Measurements from ENCODE around the gene IQCC.

The IQCC gene

DNA sequence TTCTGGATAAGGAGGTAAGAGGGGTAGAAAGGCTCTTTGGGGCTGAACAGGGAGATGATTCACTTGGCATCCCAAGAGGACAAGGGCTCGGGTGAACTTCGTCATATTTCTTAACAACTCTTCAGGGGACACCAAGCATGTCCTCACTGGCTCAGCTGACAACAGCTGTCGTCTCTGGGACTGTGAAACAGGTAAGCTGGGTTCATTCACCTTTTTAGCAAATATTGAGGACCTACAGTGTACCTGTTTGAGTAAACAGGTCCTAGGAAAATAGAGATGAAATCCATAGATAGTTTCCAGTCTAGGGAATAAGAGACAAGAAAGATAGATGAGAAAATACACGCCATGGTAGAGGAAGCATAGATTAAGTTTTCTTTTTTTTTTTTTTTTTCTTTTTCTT, 18.8 kb downstream of the IQCC start:
- DNase-seq, result no peak

DNA sequence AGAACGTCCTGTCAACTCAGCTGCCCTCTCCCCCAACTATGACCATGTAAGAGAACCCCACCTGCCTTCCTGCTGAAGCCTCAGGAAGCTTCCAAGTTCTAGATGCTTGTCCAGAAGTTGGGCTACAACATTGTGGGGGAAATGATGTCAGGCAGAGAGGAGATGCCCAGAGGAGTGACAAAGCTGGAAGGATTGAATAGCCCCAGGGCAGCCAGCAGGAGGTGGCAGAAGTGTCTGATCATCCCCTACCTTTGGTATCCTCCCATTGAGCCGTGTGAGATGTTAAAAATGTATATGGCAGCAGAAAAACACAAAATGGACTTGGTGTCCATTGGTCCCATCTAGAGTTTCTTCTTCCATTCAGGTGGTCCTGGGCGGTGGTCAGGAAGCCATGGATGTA, 23.3 kb downstream of the IQCC start:
- no peak for DNase-seq

DNA sequence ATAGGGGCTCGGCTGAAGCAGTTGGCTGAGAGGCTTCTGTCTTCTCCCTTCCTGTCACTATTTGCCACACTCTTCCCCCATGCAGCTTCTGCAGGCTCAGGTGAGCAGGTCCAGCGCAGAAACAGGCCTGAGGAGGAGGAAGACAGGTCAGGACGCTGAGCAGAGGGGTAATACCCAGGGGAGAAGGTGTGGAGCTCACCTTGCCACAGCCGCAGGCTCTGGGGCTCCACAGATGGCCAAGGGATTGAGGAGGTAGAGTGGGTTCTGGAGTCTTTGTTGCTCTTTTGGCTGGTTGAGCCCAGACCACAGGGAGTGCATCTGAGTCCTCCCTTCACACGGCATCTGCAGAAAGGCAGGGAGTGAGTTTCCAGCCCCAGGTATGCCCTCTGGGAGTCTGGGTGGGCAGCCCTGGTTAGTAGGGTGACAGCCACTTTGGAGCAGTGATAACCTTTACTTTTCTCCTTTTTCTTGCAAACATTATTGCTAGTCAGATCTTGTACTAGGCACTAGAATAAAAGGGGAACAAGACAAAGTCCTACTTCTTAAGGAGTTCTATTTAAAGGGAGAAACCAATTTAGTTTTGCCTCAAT, 26.5 kb downstream of the IQCC start:
- DNase-seq, result no peak

DNA sequence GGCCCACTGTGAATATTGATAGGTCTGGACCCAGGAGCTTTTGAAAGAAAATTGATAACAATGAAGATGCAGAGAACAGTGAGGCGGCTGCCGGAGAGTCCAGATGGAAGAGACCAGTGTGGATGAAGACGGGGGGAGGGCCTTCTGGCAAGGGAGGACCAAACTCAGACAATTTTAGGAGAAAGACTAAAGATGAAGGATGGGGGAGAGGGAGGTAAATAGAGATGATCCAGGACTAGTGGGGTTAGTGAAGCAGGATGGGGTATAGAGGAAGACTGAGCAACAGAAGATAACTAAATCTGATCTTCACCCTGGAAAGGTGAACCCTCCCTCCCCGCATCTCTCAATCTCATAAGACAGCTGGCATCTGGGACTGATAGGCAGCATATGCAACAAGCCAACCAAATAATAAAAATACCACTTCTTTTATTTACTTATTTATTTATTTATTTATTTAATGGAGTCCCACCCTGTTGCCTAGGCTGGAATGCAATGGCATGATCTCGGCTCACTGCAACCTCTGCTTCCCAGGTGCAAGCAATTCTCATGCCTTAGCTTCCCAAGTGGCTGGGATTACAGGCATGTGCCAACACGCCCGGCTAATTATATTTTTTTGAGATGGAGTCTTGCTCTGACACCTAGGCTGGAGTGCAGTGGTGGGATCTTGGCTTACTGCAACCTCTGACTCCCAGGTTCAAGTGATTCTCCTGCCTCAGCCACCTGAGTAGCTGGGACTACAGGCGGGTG, 27.3 kb downstream of the IQCC start:
- DNase-seq, result no peak

DNA sequence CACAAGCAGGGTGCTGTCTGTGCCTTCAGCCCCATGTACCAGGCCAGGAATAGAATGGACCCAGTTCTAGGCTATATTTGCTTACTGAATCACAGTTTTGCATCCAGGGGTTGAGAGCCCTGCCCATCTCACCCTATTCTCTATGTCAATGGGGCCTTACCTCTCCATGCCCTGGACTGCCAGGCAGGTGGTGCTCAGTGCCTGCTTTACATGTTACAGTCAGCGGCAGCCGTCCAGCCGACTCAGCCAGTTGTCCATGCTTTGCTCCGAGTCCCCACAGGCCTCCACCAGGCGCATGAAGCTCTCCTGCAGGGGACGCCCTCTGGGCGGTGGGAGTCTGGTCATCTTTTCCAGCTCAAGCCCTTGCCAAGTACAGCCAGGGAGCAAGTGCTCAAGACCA, 29.3 kb downstream of the IQCC start:
- no peak for DNase-seq

DNA sequence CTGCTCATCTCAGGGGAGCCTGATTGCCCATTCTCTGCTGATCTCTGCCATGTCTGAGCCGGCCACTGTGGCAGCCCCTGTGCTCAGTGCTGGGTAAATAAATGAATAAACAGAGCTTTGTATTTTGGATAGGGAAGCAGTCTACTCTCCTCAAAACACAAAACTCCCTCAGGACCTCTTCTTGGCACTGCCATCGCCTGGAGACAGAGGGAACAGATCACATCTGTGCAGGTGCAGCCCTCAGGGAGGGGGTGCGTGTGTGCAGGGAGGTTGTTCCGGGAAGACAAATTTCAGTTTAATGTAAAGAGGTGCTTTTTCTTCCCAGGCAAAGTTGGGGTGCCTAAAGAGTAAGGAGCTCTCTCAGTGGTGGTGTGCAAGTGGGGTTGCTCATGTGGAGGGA, 33.9 kb downstream of the IQCC start:
- DNase-seq, result peak in 1 of 14 donors; percentile 23

DNA sequence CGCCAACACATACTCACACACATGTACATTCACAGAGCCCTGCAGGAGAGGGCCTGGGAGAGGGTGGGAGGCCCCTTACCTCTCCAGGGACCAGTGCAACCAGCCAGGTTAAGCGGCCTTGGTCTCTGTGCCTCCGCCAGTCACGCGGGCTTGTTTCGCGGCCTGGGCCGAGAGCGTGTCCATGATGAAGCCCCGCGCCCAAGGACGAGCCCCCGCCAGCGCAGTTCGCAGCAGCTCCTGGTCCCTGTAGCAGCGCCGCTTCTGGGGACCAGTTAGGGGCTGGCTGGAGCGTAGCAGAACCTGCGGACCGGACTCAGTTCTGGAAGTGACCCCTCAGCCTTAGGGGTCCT, 34.3 kb downstream of the IQCC start:
- peak in 1 of 14 donors; percentile 8 for DNase-seq

DNA sequence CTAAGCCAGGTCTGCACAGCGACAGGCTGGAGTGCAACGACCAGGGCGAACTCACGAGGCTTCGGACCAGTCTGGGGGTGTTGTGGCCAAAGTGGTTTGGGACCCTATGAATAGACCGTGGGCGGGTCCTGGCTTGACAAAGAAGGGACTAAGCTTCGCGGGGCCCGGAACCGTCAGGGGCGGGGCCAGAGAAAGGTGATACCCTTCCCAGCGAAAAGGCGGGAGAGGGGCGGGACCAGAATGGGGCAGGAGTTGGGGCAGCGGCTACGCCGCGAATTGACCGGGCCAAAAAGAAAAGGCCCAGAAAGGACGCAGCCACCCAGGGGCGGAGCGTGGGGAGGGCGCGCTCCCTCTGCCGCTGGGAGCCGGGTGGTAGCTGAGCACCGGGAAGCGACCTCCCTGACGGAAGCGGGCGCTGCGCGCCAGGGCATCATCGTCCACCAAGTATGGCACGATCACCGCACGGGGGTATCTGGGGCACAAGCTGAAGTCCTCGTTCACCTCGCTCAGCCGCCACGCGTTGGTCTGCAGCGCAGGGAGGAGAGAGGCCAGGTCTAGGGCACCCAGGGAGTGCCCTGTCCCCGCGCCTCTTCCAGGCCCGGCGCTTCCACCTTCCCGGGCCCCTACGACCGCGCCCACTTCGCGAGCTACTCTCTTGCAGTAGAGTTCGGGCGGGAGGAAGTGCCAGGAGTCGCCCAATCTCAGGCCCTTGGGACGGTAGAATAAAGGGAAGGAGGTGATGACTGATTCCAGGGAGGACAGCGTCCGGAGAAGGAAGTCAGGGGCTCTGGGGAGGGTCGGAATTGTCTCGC, 34.9 kb downstream of the IQCC start:
- peak in 12 of 14 donors; percentile 12 to 50 (median 36) for DNase-seq

DNA sequence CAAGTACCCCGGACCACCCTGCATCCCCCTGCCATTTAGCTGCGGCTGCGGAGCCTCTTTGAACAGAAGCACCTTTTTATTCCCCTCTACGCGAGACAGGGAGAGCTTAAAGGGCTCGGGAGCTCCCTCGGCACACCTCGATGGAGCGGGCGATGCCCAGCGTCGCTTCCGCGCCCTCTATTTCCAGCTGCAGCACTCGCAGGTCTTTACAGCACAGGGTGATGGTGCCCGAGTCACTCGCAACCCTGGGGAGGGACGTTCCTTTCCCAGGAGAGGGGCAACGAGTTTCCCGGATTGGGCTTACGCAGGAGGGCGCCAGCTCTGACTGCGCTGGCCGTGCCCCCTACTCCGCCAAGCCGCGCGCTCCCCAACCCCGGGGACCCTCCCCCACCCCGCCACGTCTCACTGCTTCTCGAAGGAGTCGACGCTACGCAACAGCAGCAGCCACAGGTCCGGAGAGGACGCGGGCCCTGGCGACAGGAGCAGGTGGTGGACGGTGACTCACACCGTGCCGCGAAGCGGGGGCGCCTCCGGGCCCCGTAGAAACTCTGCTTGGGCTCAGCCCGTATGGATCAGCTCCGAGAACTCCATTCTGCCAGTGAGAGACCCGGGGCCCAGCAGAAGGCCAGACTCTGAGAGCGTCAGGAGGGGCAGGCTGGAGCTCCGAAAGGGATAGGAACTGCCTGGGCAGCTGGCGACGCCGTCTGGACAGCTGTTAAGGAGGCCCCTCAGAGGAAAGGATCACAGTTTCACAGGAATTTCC, 35.7 kb downstream of the IQCC start:
- DNase-seq, result peak in 10 of 14 donors; percentile 5 to 55 (median 43)

DNA sequence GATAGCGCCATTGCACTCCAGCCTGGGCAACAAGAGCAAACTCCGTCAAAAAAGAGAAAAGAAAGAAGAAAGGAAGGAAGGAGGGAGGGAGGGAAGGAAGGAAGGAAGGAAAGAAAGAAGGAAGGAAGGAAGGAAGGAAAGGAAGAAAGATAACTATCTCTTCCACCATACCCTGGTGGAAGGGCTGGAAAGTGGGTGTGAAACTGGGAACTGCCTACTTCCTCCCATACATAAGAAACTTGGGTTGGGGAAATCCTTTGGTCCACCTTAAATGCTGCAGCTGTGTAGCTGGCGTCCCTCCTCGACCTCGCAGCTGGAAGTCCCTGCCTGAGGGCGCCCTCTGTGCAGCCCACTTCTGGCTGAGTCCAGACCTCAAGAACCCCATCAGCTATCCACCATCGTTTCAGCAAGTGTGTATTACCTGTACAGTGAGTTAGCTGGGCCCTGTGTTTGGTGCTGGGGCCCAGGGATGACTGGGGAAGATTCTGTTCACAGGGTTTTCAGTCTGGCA, 36.9 kb downstream of the IQCC start:
- DNase-seq, result peak in 9 of 14 donors; percentile 1 to 42 (median 15)

DNA sequence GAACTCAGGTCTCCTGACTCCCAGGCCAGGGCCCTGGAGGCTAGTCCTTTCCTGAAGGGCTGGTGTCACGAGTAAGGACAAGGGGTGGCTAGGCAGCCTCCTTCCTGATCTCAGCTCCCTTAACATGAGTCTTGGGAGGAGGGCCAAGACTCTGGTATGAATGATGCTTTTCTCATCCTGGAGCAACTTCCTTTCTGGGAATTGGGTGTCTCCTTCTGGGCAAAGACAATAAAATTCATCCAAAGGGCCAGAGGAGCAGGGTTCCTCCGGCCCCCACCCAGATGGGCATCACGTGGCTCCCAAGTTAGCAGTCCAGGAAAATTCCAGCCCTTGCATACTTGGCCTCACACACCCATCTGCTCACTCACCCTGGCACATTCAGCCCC, 41.4 kb downstream of the IQCC start, which contains the start of gene FAM167B:
TSS of gene FAM167B (plus strand) at position 335 of the 386 bp plus-strand sequence. CDS start 200 bp downstream, outside the sequence.
- no peak for DNase-seq

DNA sequence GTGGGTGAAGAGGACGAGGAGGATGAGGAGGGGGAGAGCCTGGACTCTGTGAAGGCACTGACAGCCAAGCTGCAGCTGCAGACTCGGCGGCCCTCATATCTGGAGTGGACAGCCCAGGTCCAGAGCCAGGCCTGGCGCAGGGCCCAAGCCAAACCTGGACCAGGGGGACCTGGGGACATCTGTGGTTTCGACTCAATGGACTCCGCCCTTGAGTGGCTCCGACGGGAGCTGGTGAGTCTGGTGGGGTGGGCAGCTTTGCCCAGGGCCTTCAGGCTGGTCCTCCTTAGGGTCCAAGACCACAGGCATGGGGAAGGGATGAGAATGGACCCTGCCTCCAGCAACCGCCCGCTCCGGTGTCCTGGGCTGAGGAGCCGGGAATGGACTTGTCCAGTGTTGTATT, 42.0 kb downstream of the IQCC start:
- DNase-seq, result no peak

DNA sequence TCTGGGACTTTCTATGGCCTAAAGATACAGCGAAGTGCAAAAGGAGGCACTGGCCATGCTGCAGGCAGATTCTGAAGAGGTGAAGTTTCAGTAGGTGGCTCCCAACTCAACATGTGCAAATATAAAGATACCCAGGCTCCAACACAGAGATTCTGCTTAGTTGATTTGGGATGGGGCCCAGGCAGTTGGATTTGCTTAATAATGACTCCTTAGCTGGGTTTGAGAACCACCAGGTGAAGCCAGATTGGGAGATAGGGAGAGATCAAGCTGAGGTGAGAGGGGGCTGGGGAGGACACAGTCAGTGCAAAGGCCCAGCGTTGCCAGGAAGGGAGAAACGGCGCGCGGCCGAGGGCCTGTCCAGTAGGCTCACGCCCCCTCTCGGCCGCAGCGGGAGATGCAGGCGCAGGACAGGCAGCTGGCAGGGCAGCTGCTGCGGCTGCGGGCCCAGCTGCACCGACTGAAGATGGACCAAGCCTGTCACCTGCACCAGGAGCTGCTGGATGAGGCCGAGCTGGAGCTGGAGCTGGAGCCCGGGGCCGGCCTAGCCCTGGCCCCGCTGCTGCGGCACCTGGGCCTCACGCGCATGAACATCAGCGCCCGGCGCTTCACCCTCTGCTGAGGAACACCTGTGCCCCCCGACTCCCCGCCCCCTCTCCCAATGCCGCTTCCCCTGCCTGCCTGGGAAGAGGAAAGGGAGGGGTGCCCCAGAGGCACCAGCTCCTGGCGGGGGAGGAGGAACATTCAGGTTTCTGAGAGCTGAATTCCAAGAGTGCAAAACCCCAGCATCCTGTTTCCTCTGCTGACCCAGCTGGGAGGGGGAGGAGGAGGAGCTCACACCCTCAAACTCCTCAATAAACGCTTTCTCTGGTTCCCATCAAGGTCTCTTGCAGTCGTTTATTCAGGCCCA, 42.8 kb downstream of the IQCC start:
- DNase-seq, result peak in 4 of 14 donors; percentile 6 to 42 (median 14)

DNA sequence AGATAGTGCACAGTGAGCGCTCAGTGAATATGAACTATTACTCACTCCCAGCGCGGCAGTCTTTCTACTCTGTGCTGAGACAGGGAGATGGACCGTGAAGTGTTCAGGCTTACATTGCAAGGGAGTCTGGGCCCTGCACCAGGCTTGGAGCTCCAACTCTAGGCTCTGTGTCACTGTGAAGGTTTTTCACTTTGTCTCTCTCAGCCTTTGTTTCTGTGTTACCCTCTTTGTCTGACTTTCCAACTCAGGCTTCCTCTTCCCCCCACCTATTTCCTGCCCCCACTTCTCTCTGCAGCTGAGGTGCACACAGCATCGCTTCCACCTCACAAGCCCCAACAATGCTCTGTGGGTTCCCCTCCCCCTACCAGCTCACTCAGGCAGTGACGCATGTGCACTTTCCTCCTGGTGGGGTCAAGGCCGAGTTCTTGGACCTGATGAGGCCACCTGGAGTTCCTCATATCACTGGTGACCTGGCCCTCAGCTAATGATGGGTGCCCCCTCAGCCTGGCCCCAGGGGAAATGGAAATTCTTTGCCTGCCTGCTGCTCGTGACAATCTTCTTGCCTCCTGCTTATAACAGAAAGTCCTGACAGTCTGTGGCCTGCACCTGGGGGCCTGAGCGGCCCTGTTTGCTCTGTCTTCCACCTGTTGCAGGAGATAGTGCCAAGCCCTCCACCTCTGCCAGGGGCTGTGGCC, 44.5 kb downstream of the IQCC start:
- DNase-seq, result no peak

DNA sequence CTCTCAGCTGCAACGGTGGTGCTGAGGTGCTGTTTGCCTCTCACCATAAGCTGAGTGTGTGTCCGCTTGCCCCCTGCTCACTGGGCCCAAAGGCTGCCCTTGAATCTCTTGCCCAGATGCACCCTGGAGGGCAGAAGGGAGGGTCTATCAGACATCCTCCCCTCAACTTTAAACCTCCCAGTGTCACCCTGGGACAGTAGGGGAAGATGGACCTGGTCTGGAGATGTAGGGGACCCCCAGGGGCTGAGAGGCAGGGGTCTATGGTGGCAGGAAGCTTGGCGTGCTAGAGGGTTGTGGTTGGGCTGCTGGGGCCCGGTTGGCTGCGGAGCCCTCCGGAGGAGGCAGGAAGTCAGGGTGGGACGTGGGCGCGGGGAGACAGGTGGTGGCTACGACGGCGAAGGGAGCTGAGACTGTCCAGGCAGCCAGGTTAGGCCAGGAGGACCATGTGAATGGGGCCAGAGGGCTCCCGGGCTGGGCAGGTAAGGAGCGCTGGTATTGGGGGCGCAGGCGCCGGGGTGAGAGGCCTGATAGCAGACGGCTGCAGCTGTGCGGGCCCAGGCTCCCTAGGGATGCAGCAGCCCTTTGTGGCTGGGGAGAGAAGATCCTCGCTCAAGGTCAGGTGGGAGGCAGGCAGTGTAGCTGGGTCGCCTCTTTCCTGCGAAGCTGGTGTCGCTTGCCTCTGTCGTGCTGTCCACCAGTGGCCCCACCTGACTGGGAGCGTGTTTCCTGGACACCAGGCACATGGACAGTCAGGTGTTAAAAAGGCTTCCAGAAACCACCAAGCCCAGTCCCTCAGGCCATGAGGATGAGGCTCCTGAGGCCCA, 45.6 kb downstream of the IQCC start, which contains the start of gene LCK:
TSS of gene LCK (plus strand) at position 373 of the 824 bp plus-strand sequence. CDS start 23,065 bp downstream, outside the sequence.
- DNase-seq, result no peak

DNA sequence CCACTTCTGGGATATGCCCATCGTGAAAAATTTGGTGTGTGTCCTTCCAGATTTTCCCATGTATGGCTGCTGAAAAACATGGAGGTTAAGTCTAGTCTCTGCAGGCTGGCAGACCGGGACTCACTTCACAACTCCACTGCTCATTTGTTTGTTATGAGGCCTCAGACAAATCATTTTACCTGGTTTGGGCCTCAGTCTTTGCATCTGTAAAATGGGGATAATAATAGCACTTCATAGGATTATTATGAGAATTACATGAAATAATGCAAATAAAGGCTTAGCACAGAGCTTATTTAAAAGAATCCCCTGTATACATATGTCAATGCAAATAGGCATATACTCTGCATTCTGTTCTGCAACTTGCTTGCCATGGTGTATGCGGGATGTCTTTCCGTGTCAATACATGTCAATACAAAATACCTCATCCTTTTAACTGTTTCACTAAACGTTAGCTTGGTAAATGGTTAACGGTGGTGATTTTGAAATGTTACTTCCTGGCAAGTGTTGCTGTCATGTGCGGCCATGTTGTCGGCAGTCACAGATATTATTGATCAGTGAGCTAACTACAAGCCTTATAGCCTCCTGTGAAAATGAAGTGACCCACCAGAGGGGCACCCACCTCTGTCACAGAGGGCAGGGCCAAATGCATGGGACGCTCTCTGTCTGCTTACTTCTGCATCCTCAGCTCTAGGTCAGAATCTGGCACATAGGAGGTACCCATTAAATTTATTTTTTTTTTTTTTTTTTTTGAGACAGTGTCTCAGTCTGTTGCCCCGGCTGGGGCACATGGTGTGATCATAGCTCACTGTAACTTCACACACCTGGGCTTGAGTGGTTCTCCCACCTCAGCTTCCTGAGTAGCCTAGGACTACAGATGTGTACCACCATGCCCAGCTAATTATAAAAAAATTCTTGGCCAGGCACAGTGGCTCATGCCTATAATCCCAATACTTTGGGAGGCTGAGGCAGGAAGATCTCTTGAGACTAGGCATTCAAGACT, 49.9 kb downstream of the IQCC start:
- no peak for DNase-seq

DNA sequence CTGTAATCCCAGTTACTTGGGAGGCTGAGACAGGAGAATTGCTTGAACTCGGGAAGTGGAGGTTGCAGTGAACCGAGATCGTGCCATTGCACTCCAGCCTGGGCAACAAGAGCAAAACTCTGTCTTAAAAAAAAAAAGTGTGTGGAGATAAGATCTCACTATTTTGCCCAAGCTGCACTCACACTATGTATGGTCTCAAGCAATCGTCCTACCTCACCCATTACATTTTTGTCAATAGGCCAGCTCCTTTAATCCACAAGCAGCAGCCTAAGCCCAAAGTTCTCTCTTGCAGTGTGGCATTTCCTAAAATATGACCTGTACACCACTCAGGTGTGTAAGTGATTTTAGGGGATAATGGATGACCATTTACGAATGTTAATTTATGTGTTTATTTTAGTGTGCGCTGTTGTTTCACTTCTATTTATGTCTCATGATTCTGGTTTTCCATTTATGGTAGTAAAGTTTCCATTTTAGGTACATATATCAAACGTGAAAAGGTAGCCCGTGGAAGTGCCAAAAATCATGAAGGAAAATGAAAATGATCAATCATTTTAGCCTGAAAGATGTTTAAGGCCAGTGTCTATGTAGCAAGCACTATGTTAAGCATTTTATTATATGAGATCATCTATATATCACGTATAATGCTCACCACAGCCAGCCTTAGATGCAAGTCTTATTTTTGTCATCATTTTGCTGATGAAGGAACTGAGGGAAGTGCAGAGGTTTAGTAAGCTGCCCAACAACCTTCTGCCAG, 51.2 kb downstream of the IQCC start:
- no peak for DNase-seq

DNA sequence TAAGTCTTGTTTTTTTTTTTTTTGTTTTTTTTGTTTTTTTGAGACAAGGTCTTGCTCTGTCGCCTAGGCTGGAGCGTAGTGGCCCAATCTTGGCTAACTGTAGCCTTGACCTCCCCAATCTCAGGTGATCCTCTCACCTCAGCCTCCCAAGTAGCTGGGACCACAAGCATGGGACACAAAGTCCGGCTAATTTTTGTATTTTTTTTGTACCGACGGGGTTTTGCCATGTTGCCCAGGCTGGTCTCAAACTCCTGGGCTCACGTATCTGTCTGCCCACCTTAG, 51.7 kb downstream of the IQCC start:
- DNase-seq, result no peak

All from C1 segment of cervical spinal cord (tissue), 14 donors.